ENCODE data around the gene PRKAG2. TPM values are rescaled to one million over a fixed set of nuclear protein-coding genes. Genes with fewer than 3 reads are reported as not detected.
A peak's percentile ranks its signal among the peaks of the same experiment; 100 is the strongest.

The PRKAG2 gene
- total and polyA plus RNA-seq, 2 of the 8 experiments (the other 6 are each of a cell fraction or from before 2014, with no cell fraction given) = 7.5 to 18.1 TPM

DNA sequence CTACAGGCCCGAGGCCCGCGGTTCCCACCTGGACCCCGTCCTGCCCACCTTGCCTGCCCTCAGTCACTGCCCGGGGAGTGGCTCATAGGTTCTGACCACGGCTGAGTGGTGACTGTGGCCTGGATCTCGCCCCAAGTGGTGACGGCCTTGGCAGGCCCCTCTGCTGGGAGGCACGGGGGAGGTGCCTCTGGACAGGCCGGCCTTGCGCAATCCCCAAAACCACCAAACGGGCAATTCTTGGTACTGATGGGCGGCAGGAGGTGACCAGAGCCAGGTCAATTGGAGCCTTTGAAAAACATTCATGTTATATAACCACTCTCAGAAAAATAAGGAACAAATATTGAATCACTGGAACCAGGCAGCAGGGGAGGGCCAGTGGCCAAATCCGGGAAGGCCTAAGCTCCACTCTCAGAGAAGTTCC is 83.4 kb downstream of the PRKAG2 start:
- H2BK120ac ChIP-seq (replicated peaks; ENCODE audit: low read depth, low read length) = no peak overlapping the region
- no peak overlapping the region for H3K4ac ChIP-seq (replicated peaks; ENCODE audit: insufficient read length, low read depth, low read length)
- POLR2A ChIA-PET (ENCODE audit: partially characterized antibody) = interaction anchor here (1.4 kb wide), 1 partner anchor 81 kb away, joined by 5 read pairs; no protein-coding TSS in a partner anchor
- H3K4me3 ChIP-seq (ENCODE audit: extremely low read depth in 1 of 4, insufficient read depth in 2 of 4, low read depth in 3 of 4, low read length in 4 of 4) = no peak overlapping the region
- no peak overlapping the region for H4K8ac ChIP-seq (ENCODE audit: extremely low read depth, insufficient read depth, low read length)
- no peak overlapping the region for H2BK5ac ChIP-seq (ENCODE audit: low read depth, low read length)
- no peaks in the 10 kb centered on the region for H3K79me1 ChIP-seq (ENCODE audit: low read depth, low read length)
- H3K27me3 ChIP-seq (replicated peaks in 1 of 4; ENCODE audit: control insufficient read depth in 3 of 4, extremely low read depth in 1 of 4, insufficient read depth in 3 of 4, low read length in 3 of 4) = no peaks in the 10 kb centered on the region
- no peak overlapping the region for H3K56ac ChIP-seq (replicated peaks; ENCODE audit: insufficient read length, low read depth, low read length)
- no peak overlapping the region for H3K27ac ChIP-seq (ENCODE audit: low read depth, low read length)
- H3K9me3 ChIP-seq (ENCODE audit: insufficient read depth in 2 of 2, low read depth in 1 of 2, low read length in 1 of 2) = no peaks in the 10 kb centered on the region
- CTCF ChIA-PET (ENCODE audit: partially characterized antibody) = interaction anchor here (0.6 to 7.8 kb wide), 6 partner anchors 11 to 139 kb away, joined by 3 to 57 read pairs (median 4); no protein-coding TSS in a partner anchor
- TF ChIP-seq, protein P1, sequence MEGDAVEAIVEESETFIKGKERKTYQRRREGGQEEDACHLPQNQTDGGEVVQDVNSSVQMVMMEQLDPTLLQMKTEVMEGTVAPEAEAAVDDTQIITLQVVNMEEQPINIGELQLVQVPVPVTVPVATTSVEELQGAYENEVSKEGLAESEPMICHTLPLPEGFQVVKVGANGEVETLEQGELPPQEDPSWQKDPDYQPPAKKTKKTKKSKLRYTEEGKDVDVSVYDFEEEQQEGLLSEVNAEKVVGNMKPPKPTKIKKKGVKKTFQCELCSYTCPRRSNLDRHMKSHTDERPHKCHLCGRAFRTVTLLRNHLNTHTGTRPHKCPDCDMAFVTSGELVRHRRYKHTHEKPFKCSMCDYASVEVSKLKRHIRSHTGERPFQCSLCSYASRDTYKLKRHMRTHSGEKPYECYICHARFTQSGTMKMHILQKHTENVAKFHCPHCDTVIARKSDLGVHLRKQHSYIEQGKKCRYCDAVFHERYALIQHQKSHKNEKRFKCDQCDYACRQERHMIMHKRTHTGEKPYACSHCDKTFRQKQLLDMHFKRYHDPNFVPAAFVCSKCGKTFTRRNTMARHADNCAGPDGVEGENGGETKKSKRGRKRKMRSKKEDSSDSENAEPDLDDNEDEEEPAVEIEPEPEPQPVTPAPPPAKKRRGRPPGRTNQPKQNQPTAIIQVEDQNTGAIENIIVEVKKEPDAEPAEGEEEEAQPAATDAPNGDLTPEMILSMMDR (IDR thresholded peaks at IDR 0.05; ENCODE audit: control extremely low read depth in 1 of 3, insufficient read depth in 1 of 3, low read depth in 1 of 3, low read length in 3 of 3) = no peak
- TF ChIP-seq BCL11A (IDR thresholded peaks at IDR 0.05; ENCODE audit: low read depth in 2 of 2, low read length in 2 of 2) (no peak), CEBPB (IDR thresholded peaks at IDR 0.05; ENCODE audit: low read depth, low read length) (peak; percentile 91), GABPA (IDR thresholded peaks at IDR 0.05; ENCODE audit: borderline replicate concordance, insufficient read depth, low read length) (no peak)
- TF ChIP-seq, protein P2, sequence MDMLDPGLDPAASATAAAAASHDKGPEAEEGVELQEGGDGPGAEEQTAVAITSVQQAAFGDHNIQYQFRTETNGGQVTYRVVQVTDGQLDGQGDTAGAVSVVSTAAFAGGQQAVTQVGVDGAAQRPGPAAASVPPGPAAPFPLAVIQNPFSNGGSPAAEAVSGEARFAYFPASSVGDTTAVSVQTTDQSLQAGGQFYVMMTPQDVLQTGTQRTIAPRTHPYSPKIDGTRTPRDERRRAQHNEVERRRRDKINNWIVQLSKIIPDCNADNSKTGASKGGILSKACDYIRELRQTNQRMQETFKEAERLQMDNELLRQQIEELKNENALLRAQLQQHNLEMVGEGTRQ (IDR thresholded peaks at IDR 0.05; ENCODE audit: low read length) = no peak
- no peaks in the 10 kb centered on the region for H4K20me1 ChIP-seq (replicated peaks in 1 of 2; ENCODE audit: control insufficient read depth in 1 of 2, insufficient read depth in 2 of 2, low read length in 2 of 2)
- no peaks in the 10 kb centered on the region for H3K36me3 ChIP-seq (ENCODE audit: control insufficient read depth in 2 of 4, insufficient read depth in 4 of 4, low read length in 3 of 4)
- H3K4me1 ChIP-seq (replicated peaks in 1 of 4; ENCODE audit: control insufficient read depth in 3 of 4, insufficient read depth in 4 of 4, low read length in 3 of 4) = peaks cover 0 to 10% (median 6%) of the 10 kb centered on the region in 4 experiments; a peak in 3 of 7 replicates
- no peak overlapping the region for H2BK20ac ChIP-seq (ENCODE audit: low read length)
- H2AFZ ChIP-seq (ENCODE audit: low read length) = no peak overlapping the region
- H3K4me2 ChIP-seq (ENCODE audit: insufficient read depth in 1 of 2, low read depth in 2 of 2, low read length in 2 of 2) = no peak overlapping the region
- H4K5ac ChIP-seq (ENCODE audit: insufficient read length, low read depth, low read length) = no peak overlapping the region
- WGBS, 2 experiments (ENCODE audit: extremely low coverage in 1 of 2, insufficient coverage in 1 of 2, insufficient read length in 1 of 2, insufficient replicate concordance in 2 of 2, low coverage in 1 of 2, low lambda C conversion rate in 2 of 2, missing lambda C conversion rate in 1 of 2) = 91% methylated on average over 14 of the region's 14 CpGs; no CpG with 5 or more reads in 1 of the 2 experiments
- no peaks in the 10 kb centered on the region for H3K79me2 ChIP-seq (ENCODE audit: control insufficient read depth in 1 of 2, insufficient read depth in 2 of 2, low read length in 2 of 2)
- no peaks in the 10 kb centered on the region for H3K23me2 ChIP-seq (ENCODE audit: low read depth, low read length)
- H4K91ac ChIP-seq (replicated peaks; ENCODE audit: insufficient read length, low read length) = no peak overlapping the region
- no peak overlapping the region for H2BK12ac ChIP-seq (ENCODE audit: low read depth, low read length)
- no peak overlapping the region; the same call in 1 of the 2 replicates for H3K18ac ChIP-seq (ENCODE audit: extremely low read depth, low read length)
- peak overlapping the region; percentile 53; the same call in 1 of the 2 replicates for H2AK5ac ChIP-seq (ENCODE audit: low read depth, low read length)
- no peak overlapping the region for H3K9ac ChIP-seq (replicated peaks in 1 of 4; ENCODE audit: extremely low read depth in 1 of 4, low read depth in 3 of 4, low read length in 3 of 4)
- H3K14ac ChIP-seq (ENCODE audit: insufficient read length) = no peak overlapping the region
- no peak for DNase-seq (ENCODE audit: low read depth in 1 of 2, low spot score in 2 of 2)
- no peak for FAIRE-seq
- no peak overlapping the region for H3K23ac ChIP-seq (ENCODE audit: insufficient read length)
- H2BK15ac ChIP-seq (ENCODE audit: low read length) = no peak overlapping the region

Data from H1 (cell line).